K562 (cell line): Measurements from ENCODE around the gene GADL1. TPM values are rescaled to one million over a fixed set of nuclear protein-coding genes. Genes with fewer than 3 reads are reported as not detected.

Source experiments
- ATAC-seq: fragments of 200-7000 bp; cut with Tn5 transposase; 3 replicates; pipeline ENCODE4 v1.9.1; 2020; ENCODE audit warnings: moderate library complexity
- BruUV-seq: library from RNA; stranded (reverse); fragments of 400-500 nt; replicated peaks from 2 replicates; lab custom pipeline; 2021; lab: Mats Ljungman, UMichigan
- CTCF ChIA-PET: fragments of 300-600 bp; formaldehyde crosslinking; extraction: SDS; loops from one replicate; lab custom pipeline; 2021; ENCODE audit warnings: low intra/inter-chr PET ratio; lab: Yijun Ruan, JAX
- POLR2A ChIA-PET: fragments of 300-600, 350-650 bp; sonication (Branson Sonifier 250); formaldehyde crosslinking; extraction: SDS; loops from one replicate; lab custom pipeline; 2021; ENCODE audit warnings: antibody characterized with exemption, inconsistent platforms; lab: Yijun Ruan, JAX
- DNase-seq, 4 experiments: peaks; one replicate each; pipeline versions ENCODE4 v3.0.0 to v3.0.0-alpha.2; 2011 to 2018; ENCODE audit warnings: low spot score in 3 of 4, mixed read lengths in 3 of 4; ENCODE audit errors: extremely low read depth in 1 of 4
- FAIRE-seq: peaks from 2 replicates; lab custom pipeline; 2011; peaks lifted over from hg19 to GRCh38; lab: Jason Lieb, UNC
- H2AFZ ChIP-seq: 2 replicates; pipeline ENCODE4 v1.6.0; 2011; ENCODE audit warnings: low read depth, low read length, control low read depth, inconsistent platforms
- H3K27ac ChIP-seq: fragments of 200-600 bp; 3 replicates; pipeline ENCODE4 v1.8.0; 2011; ENCODE audit warnings: low read depth, mild to moderate bottlenecking, control low read depth, inconsistent platforms, low read length, moderate library complexity, mixed read lengths; ENCODE audit errors: extremely low read depth
- H3K27me3 ChIP-seq, 2 experiments: fragments of 300-600 bp in 1 of 2; 2 replicates in 1 of 2; 3 replicates in 1 of 2; pipeline versions ENCODE4 v1.6.0 to v1.8.0; 2011; ENCODE audit warnings: inconsistent platforms in 2 of 2, low read length in 2 of 2, mild to moderate bottlenecking in 1 of 2, mixed read lengths in 1 of 2, moderate library complexity in 1 of 2; ENCODE audit not compliant: control insufficient read depth in 2 of 2, insufficient read depth in 2 of 2
- H3K36me3 ChIP-seq: fragments of 300-600 bp; 3 replicates; pipeline ENCODE4 v1.8.0; 2011; ENCODE audit warnings: mild to moderate bottlenecking, low read length, inconsistent platforms; ENCODE audit not compliant: control insufficient read depth, insufficient read depth
- H3K4me1 ChIP-seq, 2 experiments: fragments of 200-600 bp in 1 of 2; replicated peaks in 1 of 2; 2 replicates in 1 of 2; 3 replicates in 1 of 2; pipeline versions ENCODE4 v1.5.1 to v1.8.0; 2011; ENCODE audit warnings: inconsistent platforms in 2 of 2, low read length in 2 of 2, mild to moderate bottlenecking in 1 of 2, mixed read lengths in 1 of 2, moderate library complexity in 1 of 2; ENCODE audit not compliant: control insufficient read depth in 2 of 2, insufficient read depth in 2 of 2
- H3K4me2 ChIP-seq: 2 replicates; pipeline ENCODE4 v1.6.1; 2011; ENCODE audit warnings: low read length, control low read depth, inconsistent platforms, mixed read lengths; ENCODE audit not compliant: insufficient read depth
- H3K4me3 ChIP-seq: fragments of 200-600 bp; sonication (generic), shearing (Covaris generic); 2 replicates; pipeline ENCODE4 v1.5.1; 2016; ENCODE audit warnings: control low read depth, inconsistent platforms
- H3K79me2 ChIP-seq: fragments of 200-600 bp; 3 replicates; pipeline ENCODE4 v1.8.0; 2011; ENCODE audit warnings: low read length, inconsistent platforms; ENCODE audit not compliant: control insufficient read depth, insufficient read depth
- H3K9ac ChIP-seq, 2 experiments: 2 replicates each; pipeline versions ENCODE4 v1.6.0 to v1.6.1; 2011; ENCODE audit warnings: low read depth in 2 of 2, low read length in 2 of 2, control low read depth in 1 of 2, inconsistent platforms in 1 of 2, mild to moderate bottlenecking in 1 of 2, mixed read lengths in 1 of 2; ENCODE audit not compliant: insufficient read depth in 1 of 2
- H3K9me1 ChIP-seq: one replicate; pipeline ENCODE4 v1.6.0; 2011; ENCODE audit warnings: inconsistent platforms, mild to moderate bottlenecking, low read length, moderate library complexity; ENCODE audit not compliant: control insufficient read depth, insufficient read depth
- H3K9me3 ChIP-seq: replicated peaks from 2 replicates; pipeline ENCODE4 v1.5.1; 2011; ENCODE audit warnings: low read depth, low read length, inconsistent platforms; ENCODE audit not compliant: control insufficient read depth, insufficient read depth
- H4K20me1 ChIP-seq: replicated peaks from 2 replicates; pipeline ENCODE4 v1.6.1; 2011; ENCODE audit warnings: low read length, inconsistent platforms, mixed read lengths; ENCODE audit not compliant: control insufficient read depth, insufficient read depth
- ETS2 ChIP-seq: IDR thresholded peaks from 2 replicates; pipeline ENCODE4 v1.6.1; 2016; ENCODE audit warnings: borderline replicate concordance, missing genetic modification characterization, mild to moderate bottlenecking, moderate library complexity, missing compliant biosample characterization; ENCODE audit not compliant: poor library complexity, severe bottlenecking
- MAZ ChIP-seq, 2 experiments: fragments of 450-650 bp in 1 of 2; sonication (generic) in 1 of 2; formaldehyde crosslinking; IDR thresholded peaks in 1 of 2; conservative IDR thresholded peaks in 1 of 2; 2 replicates each; pipeline versions ENCODE4 v1.4.0 to v1.5.0; 2020; ENCODE audit warnings: mild to moderate bottlenecking in 1 of 2, missing genetic modification reagents in 1 of 2
- MCM7 ChIP-seq, 2 experiments: fragments of 450-650 bp; IDR thresholded peaks; 2 replicates each; pipeline ENCODE4 v1.6.1; 2016 to 2018
- NCOR1 ChIP-seq: fragments of 450-650 bp; IDR thresholded peaks from 2 replicates; pipeline ENCODE4 v1.6.1; 2016; ENCODE audit warnings: mild to moderate bottlenecking, moderate library complexity
- NFYB ChIP-seq: IDR thresholded peaks from 2 replicates; pipeline ENCODE4 v1.6.1; 2011; ENCODE audit warnings: mild to moderate bottlenecking, moderate library complexity; ENCODE audit not compliant: insufficient read length; ENCODE audit errors: extremely low read depth
- POLR2B ChIP-seq: fragments of 450-650 bp; IDR thresholded peaks from 2 replicates; pipeline ENCODE4 v1.6.1; 2018; ENCODE audit warnings: low read depth; ENCODE audit not compliant: partially characterized antibody
- SLC30A9 ChIP-seq: fragments of 250-450 bp; sonication (Bioruptor Pico); IDR thresholded peaks from 2 replicates; pipeline ENCODE4 v1.8.0; 2022; ENCODE audit warnings: mild to moderate bottlenecking, moderate library complexity
- WGBS: fragments of 100-300 bp; shearing (Covaris generic); methylation state at CpG from one replicate; pipeline ENCODE4 v1.1.6; 2016; ENCODE audit warnings: low coverage, mixed read lengths; ENCODE audit not compliant: insufficient coverage; ENCODE audit errors: missing lambda C conversion rate; 5-methylcytosine and 5-hydroxymethylcytosine counted together
- in situ Hi-C: fragments of 300-500 bp; cut with MboI; formaldehyde crosslinking; loops from 4 replicates; pipeline ENCODE4 v1.15.0; 2018; ENCODE audit warnings: inconsistent platforms, mixed read lengths
- intact Hi-C: fragments of 100-400 bp; cut with micrococcal nuclease; formaldehyde crosslinking; loops from 2 replicates; pipeline ENCODE4 v1.14.2; 2022
- polyA plus RNA-seq, 8 experiments: library from polyadenylated mRNA; depleted of rRNA in 4 of 8; stranded (reverse) in 5 of 8; unstranded in 3 of 8; fragments of >200 nt; fragmentation: Nextera tagmentation in 2 of 8; fragmentation: Illumina TruSeq in 1 of 8; extraction: Ambion mirVana in 2 of 8; extraction: Trizol in 1 of 8; gene quantifications; 2 replicates each; pipeline versions ENCODE4 v1.2.1 to v1.2.3, GENCODE V29; 2011 to 2014; ENCODE audit warnings: inconsistent platforms in 1 of 8, missing spikeins in 1 of 8
- total RNA-seq, 7 experiments: library from RNA; depleted of rRNA in 6 of 7; stranded (reverse); fragments of >200 nt in 6 of 7; fragmentation: Illumina TruSeq in 2 of 7; extraction: Trizol in 2 of 7; gene quantifications; 2 replicates each; pipeline versions ENCODE4 v1.2.1 to v1.2.3, GENCODE V29; 2011 to 2021; ENCODE audit warnings: low replicate concordance in 1 of 7
- TF ChIP-seq, protein P1 (sequence below): sonication (generic); formaldehyde crosslinking; IDR thresholded peaks from 2 replicates; pipeline ENCODE4 v1.8.0; 2022; ENCODE audit warnings: missing genetic modification reagents, mild to moderate bottlenecking, borderline replicate concordance

GADL1 gene
- total and polyA plus RNA-seq, 9 of the 15 experiments (the other 6 are each of a cell fraction or from before 2014, with no cell fraction given) = 0.07 TPM; not detected in 8

GRCh38 chr3:30694668-30695067, 199.8 kb downstream of the GADL1 start:
- no peak overlapping the region for H3K9ac ChIP-seq
- POLR2A ChIA-PET = interaction anchor here (0.6 to 1.4 kb wide), 2 partner anchors 23 to 82 kb away, joined by 3 read pairs; no protein-coding TSS in a partner anchor
- no peak overlapping the region for H3K4me3 ChIP-seq
- BruUV-seq = no TSS peak
- intact Hi-C loops = loop anchor here (5.0 kb wide), 1 partner anchor 682 kb away; no protein-coding TSS in a partner anchor
- in situ Hi-C loops = no loop called here
- no peaks in the 10 kb centered on the region for H3K79me2 ChIP-seq
- no peaks in the 10 kb centered on the region for H3K4me1 ChIP-seq
- no peaks in the 10 kb centered on the region for H3K27me3 ChIP-seq
- no peak for FAIRE-seq
- 4% methylated on average over 3 of the region's 3 CpGs for WGBS
- no peak overlapping the region for H3K4me2 ChIP-seq
- no peaks in the 10 kb centered on the region for H4K20me1 ChIP-seq
- TF ChIP-seq SLC30A9 (CRISPR knock-in tag) = no peak
- no peak for TF ChIP-seq NFYB
- TF ChIP-seq, all 486 proteins: peak for 0
- H2AFZ ChIP-seq = no peak overlapping the region
- no peaks in the 10 kb centered on the region for H3K9me1 ChIP-seq
- H3K9me3 ChIP-seq = no peaks in the 10 kb centered on the region
- H3K27ac ChIP-seq = no peak overlapping the region
- ATAC-seq = no peak
- CTCF ChIA-PET = no interaction called here
- H3K36me3 ChIP-seq = no peaks in the 10 kb centered on the region
- DNase-seq = no peak

DNA sequence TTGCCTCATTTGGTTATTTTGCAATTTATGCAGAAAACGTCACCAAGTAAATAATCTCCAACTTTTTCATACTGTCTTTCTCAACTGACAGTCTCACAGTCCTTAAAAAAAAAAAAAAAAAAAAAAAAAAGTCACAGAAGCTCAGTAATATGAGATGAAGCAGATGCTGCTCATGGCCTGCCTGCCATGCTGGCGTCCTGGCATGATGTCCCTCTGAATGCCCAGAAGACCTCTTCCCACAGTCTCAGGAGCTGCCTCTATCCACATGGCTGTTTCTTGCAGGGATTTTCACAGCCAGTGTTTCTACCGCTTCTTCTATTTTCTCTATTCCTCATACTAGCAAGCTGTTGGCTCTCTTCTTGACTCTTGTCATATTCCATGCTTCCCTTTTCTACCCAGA, 200.3 kb downstream of the GADL1 start:
- H3K27me3 ChIP-seq = no peaks in the 10 kb centered on the region
- in situ Hi-C loops (no loop called here), intact Hi-C loops (loop anchor here (5.0 kb wide), 1 partner anchor 682 kb away; no protein-coding TSS in a partner anchor)
- FAIRE-seq = no peak
- DNase-seq = no peak
- no peak overlapping the region for H3K4me3 ChIP-seq
- no peak overlapping the region for H2AFZ ChIP-seq
- no peaks in the 10 kb centered on the region for H4K20me1 ChIP-seq
- no peaks in the 10 kb centered on the region for H3K9me1 ChIP-seq
- no peak overlapping the region for H3K9ac ChIP-seq
- H3K79me2 ChIP-seq = no peaks in the 10 kb centered on the region
- BruUV-seq = no TSS peak
- POLR2A ChIA-PET = interaction anchor here (1.4 kb wide), 1 partner anchor 23 kb away, joined by 3 read pairs; no protein-coding TSS in a partner anchor
- H3K4me1 ChIP-seq = no peaks in the 10 kb centered on the region
- ATAC-seq = no peak
- no peak overlapping the region for H3K27ac ChIP-seq
- CTCF ChIA-PET = no interaction called here
- no peak overlapping the region for H3K4me2 ChIP-seq
- H3K9me3 ChIP-seq = no peaks in the 10 kb centered on the region
- H3K36me3 ChIP-seq = no peaks in the 10 kb centered on the region
- TF ChIP-seq POLR2B (no peak), ETS2 (tag) (no peak), MCM7 (IDR thresholded peaks at IDR 0.05) (no peak), NCOR1 (no peak), MAZ (CRISPR knock-in tag; conservative IDR thresholded peaks at IDR 0.05 in 1 of 2, IDR thresholded peaks at IDR 0.05 in 1 of 2) (no peak)
- TF ChIP-seq, protein P1, sequence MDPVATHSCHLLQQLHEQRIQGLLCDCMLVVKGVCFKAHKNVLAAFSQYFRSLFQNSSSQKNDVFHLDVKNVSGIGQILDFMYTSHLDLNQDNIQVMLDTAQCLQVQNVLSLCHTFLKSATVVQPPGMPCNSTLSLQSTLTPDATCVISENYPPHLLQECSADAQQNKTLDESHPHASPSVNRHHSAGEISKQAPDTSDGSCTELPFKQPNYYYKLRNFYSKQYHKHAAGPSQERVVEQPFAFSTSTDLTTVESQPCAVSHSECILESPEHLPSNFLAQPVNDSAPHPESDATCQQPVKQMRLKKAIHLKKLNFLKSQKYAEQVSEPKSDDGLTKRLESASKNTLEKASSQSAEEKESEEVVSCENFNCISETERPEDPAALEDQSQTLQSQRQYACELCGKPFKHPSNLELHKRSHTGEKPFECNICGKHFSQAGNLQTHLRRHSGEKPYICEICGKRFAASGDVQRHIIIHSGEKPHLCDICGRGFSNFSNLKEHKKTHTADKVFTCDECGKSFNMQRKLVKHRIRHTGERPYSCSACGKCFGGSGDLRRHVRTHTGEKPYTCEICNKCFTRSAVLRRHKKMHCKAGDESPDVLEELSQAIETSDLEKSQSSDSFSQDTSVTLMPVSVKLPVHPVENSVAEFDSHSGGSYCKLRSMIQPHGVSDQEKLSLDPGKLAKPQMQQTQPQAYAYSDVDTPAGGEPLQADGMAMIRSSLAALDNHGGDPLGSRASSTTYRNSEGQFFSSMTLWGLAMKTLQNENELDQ (CRISPR knock-in tag) = no peak
- WGBS = 0% methylated on average over 3 of the region's 3 CpGs
